ENCODE results near the gene FGB. TPM values are rescaled to one million over a fixed set of nuclear protein-coding genes. Genes with fewer than 3 reads are reported as not detected.

Gene FGB
- total and polyA plus RNA-seq, 9 of the 15 experiments (the other 6 are each of a cell fraction or from before 2014, with no cell fraction given): 0.07 to 1.9 (median 0.13) TPM; not detected in 6

GRCh38 chr4:154521607-154522006 is 41.2 kb upstream of the FGB start:
- no peak overlapping the region for H2AFZ ChIP-seq (ENCODE audit: low read depth, low read length)
- DNase-seq (ENCODE audit: extremely low read depth in 1 of 4, low spot score in 3 of 4) (no peak), FAIRE-seq (no peak), ATAC-seq (no peak)
- no peak overlapping the region for H3K4me2 ChIP-seq (ENCODE audit: insufficient read depth, low read length)
- no TSS peak for BruUV-seq (replicated peaks)
- no peaks in the 10 kb centered on the region for H3K79me2 ChIP-seq (ENCODE audit: control insufficient read depth, insufficient read depth, low read length)
- no peak overlapping the region for H3K27ac ChIP-seq (ENCODE audit: extremely low read depth, low read depth, low read length)
- ChIA-PET CTCF (ENCODE audit: low intra/inter-chr PET ratio) (no interaction called here), POLR2A (interaction anchor here (0.6 to 0.7 kb wide), 2 partner anchors 103 to 151 kb away, joined by 3 read pairs; no protein-coding TSS in a partner anchor)
- TF ChIP-seq PRDM10 (IDR thresholded peaks at IDR 0.05; ENCODE audit: partially characterized antibody) (no peak), BDP1 (IDR thresholded peaks at IDR 0.05; ENCODE audit: insufficient read depth, insufficient read length) (no peak), RFX5 (IDR thresholded peaks at IDR 0.05; ENCODE audit: low read depth, low read length) (no peak)
- intact Hi-C loops (cut with micrococcal nuclease): no loop called here
- no peak overlapping the region for H3K4me3 ChIP-seq
- no peak overlapping the region for H3K9ac ChIP-seq (ENCODE audit: insufficient read depth in 1 of 2, low read depth in 2 of 2, low read length in 2 of 2)
- H3K9me1 ChIP-seq (ENCODE audit: control insufficient read depth, insufficient read depth, low read length): no peaks in the 10 kb centered on the region
- H3K9me3 ChIP-seq (replicated peaks; ENCODE audit: control insufficient read depth, insufficient read depth, low read depth, low read length): no peaks in the 10 kb centered on the region
- peaks cover 0 to 9% of the 10 kb centered on the region in 2 experiments; a peak in 2 of 5 replicates for H3K27me3 ChIP-seq (ENCODE audit: control insufficient read depth in 2 of 2, insufficient read depth in 2 of 2, low read length in 2 of 2)
- no peaks in the 10 kb centered on the region for H3K36me3 ChIP-seq (ENCODE audit: control insufficient read depth, insufficient read depth, low read length)
- in situ Hi-C loops (cut with MboI): no loop called here
- no peaks in the 10 kb centered on the region; a peak in 1 of 5 replicates for H3K4me1 ChIP-seq (replicated peaks in 1 of 2; ENCODE audit: control insufficient read depth in 2 of 2, insufficient read depth in 2 of 2, low read length in 2 of 2)
- H4K20me1 ChIP-seq (replicated peaks; ENCODE audit: control insufficient read depth, insufficient read depth, low read length): no peaks in the 10 kb centered on the region

Data from K562 (cell line).